GM12878 (cell line): Measurements from ENCODE around the gene SEMA4F. TPM values are rescaled to one million over a fixed set of nuclear protein-coding genes. Genes with fewer than 3 reads are reported as not detected.

Experiments used
- CHD2 ChIP-seq: IDR thresholded peaks from 2 replicates; pipeline ENCODE4 v1.6.1; 2011; ENCODE audit warnings: low read depth, low read length, improper control_type of control experiment, borderline replicate concordance
- E4F1 ChIP-seq: fragments of 450-650 bp; IDR thresholded peaks from 2 replicates; pipeline ENCODE4 v1.6.1; 2018; ENCODE audit warnings: borderline replicate concordance, mild to moderate bottlenecking; ENCODE audit not compliant: partially characterized antibody
- GATAD2B ChIP-seq: fragments of 450-650 bp; conservative IDR thresholded peaks from 2 replicates; pipeline ENCODE4 v1.6.1; 2017; ENCODE audit warnings: low read depth, mild to moderate bottlenecking, moderate library complexity
- MTA3 ChIP-seq: IDR thresholded peaks from 2 replicates; pipeline ENCODE4 v1.6.1; 2012; ENCODE audit warnings: low read length, inconsistent platforms, borderline replicate concordance
- NFXL1 ChIP-seq: fragments of 450-650 bp; IDR thresholded peaks from 2 replicates; pipeline ENCODE4 v1.6.1; 2017; ENCODE audit warnings: antibody characterized with exemption, mild to moderate bottlenecking, borderline replicate concordance
- NR2C1 ChIP-seq: fragments of 450-650 bp; IDR thresholded peaks from 2 replicates; pipeline ENCODE4 v1.6.1; 2017; ENCODE audit warnings: antibody characterized with exemption, mild to moderate bottlenecking, moderate library complexity
- ZNF687 ChIP-seq: fragments of 450-650 bp; IDR thresholded peaks from 2 replicates; pipeline ENCODE4 v1.6.1; 2017; ENCODE audit warnings: mild to moderate bottlenecking, moderate library complexity
- polyA plus RNA-seq, 11 experiments: library from polyadenylated mRNA; depleted of rRNA in 4 of 11; unstranded in 6 of 11; stranded (reverse) in 5 of 11; fragments of >200 nt; fragmentation: Nextera tagmentation in 4 of 11; fragmentation: Illumina TruSeq in 1 of 11; extraction: Ambion mirVana in 4 of 11; extraction: Trizol in 1 of 11; gene quantifications; 1 replicate in 1 of 11; 2 replicates in 10 of 11; pipeline versions ENCODE4 v1.2.1 to v1.2.3, GENCODE V29; 2011 to 2016; ENCODE audit warnings: inconsistent platforms in 2 of 11, missing spikeins in 2 of 11, low read depth in 1 of 11
- total RNA-seq, 4 experiments: library from RNA; depleted of rRNA in 3 of 4; stranded (reverse); fragments of >200 nt in 3 of 4; fragmentation: Illumina TruSeq in 1 of 4; extraction: Trizol in 1 of 4; gene quantifications; 2 replicates each; pipeline versions ENCODE4 v1.2.1 to v1.2.3, GENCODE V29; 2013 to 2021

SEMA4F gene
- total and polyA plus RNA-seq, 10 of the 15 experiments (the other 5 are each of a cell fraction or from before 2014, with no cell fraction given) = 0.26 to 3.0 (median 2.1) TPM

GRCh38 chr2:74695663-74696062 is 41.6 kb downstream of the SEMA4F start (continued):
- no peak for TF ChIP-seq ZNF687
- TF ChIP-seq MTA3 = no peak
- no peak for TF ChIP-seq NR2C1
- no peak for TF ChIP-seq GATAD2B
- TF ChIP-seq NFXL1 = no peak
- no peak for TF ChIP-seq E4F1
- no peak for TF ChIP-seq CHD2
- TF ChIP-seq, all 136 proteins: peak for 0
